Measurements from ENCODE around the gene APP.
"Not testable (repeated sequence)": the region's sequence is repeated elsewhere in the genome, so short reads cannot be mapped to it uniquely, and the experiment has no call there.

Gene APP

DNA sequence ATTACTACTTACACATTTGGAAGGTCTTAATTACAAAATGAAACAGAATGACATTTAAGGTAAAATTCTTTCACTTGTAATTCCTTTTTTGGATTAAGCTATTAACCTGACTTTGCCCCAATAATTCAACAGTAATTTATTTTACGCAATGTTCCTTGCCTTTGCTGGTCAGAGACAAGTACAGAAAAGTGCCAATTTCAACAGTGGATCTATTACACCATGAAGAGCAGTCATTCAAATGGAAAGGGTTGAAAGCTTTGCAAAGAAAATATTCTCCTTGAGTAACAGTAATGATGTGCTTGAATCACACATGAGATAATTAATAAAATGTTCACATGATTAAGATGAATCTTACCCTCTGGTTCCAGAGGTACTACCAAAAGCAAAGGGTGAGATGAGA, 84.7 kb downstream of the APP start:
- Histone ChIP-seq H3K4me3 (ENCODE audit: low read depth, low read length) (no peak overlapping the region), H2AFZ (ENCODE audit: low read length, unreplicated experiment) (no peak overlapping the region), H3K4me1 (ENCODE audit: control insufficient read depth, insufficient read depth, low read length, unreplicated experiment) (peaks cover 3% of the 10 kb centered on the region), H3K36me3 (ENCODE audit: insufficient read depth, low read length) (peaks cover 26% of the 10 kb centered on the region), H3K79me2 (ENCODE audit: control insufficient read depth, insufficient read depth, low read length, unreplicated experiment) (peaks cover 35% of the 10 kb centered on the region), H3K27ac (ENCODE audit: low read depth, low read length) (no peak overlapping the region), H3K27me3 (ENCODE audit: insufficient read depth, low read length) (no peaks in the 10 kb centered on the region)

DNA sequence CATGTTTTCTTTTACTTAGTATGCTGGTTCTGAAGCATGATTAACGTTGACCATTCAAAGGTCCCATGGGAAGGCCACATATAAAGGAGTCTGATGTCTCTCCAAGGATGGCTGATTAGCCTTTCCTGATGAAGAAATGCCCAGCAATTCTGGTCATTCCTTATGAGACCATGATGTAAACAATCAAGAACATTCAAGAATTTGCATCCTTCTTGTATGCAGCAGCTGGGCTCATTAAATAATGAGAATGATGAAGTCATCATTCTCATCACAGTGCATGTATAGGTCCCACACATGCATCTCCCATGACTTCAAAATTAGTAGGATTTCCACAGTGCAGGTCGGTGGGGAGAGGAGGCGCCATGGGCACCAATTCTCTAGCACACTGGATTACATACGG, 85.4 kb downstream of the APP start:
- Histone ChIP-seq H3K4me3 (ENCODE audit: low read depth, low read length) (no peak overlapping the region), H3K27ac (ENCODE audit: low read depth, low read length) (no peak overlapping the region), H3K27me3 (ENCODE audit: insufficient read depth, low read length) (no peaks in the 10 kb centered on the region), H2AFZ (ENCODE audit: low read length, unreplicated experiment) (no peak overlapping the region), H3K79me2 (ENCODE audit: control insufficient read depth, insufficient read depth, low read length, unreplicated experiment) (peaks cover 35% of the 10 kb centered on the region), H3K36me3 (ENCODE audit: insufficient read depth, low read length) (peaks cover 26% of the 10 kb centered on the region), H3K4me1 (ENCODE audit: control insufficient read depth, insufficient read depth, low read length, unreplicated experiment) (no peaks in the 10 kb centered on the region)

DNA sequence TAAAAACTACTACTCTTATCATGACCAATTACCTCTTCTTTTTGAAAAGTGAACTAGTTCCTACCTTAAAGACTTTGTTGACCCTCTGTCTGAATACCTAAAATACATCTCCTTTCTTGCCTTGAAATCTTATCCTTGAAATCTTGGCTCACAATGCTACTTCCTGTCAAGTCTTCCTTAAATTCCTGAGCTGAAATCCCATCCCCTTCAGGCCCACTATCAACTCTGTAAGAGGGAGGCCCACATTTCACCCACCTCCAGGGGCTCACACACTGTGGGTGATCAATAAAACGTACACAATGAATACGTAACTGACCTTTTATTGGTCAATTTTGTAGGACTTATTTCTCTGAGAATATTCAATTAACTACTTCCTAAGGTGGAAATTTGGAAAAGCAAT, 88.0 kb downstream of the APP start:
- H3K79me2 ChIP-seq (ENCODE audit: control insufficient read depth, insufficient read depth, low read length, unreplicated experiment) = peaks cover 43% of the 10 kb centered on the region
- no peaks in the 10 kb centered on the region for H3K4me1 ChIP-seq (ENCODE audit: control insufficient read depth, insufficient read depth, low read length, unreplicated experiment)
- no peak overlapping the region for H3K27ac ChIP-seq (ENCODE audit: low read depth, low read length)
- H3K27me3 ChIP-seq (ENCODE audit: insufficient read depth, low read length) = no peaks in the 10 kb centered on the region
- H3K4me3 ChIP-seq (ENCODE audit: low read depth, low read length) = no peak overlapping the region
- H3K36me3 ChIP-seq (ENCODE audit: insufficient read depth, low read length) = peaks cover 13% of the 10 kb centered on the region; the same call in 1 of the 2 replicates
- no peak overlapping the region for H2AFZ ChIP-seq (ENCODE audit: low read length, unreplicated experiment)

DNA sequence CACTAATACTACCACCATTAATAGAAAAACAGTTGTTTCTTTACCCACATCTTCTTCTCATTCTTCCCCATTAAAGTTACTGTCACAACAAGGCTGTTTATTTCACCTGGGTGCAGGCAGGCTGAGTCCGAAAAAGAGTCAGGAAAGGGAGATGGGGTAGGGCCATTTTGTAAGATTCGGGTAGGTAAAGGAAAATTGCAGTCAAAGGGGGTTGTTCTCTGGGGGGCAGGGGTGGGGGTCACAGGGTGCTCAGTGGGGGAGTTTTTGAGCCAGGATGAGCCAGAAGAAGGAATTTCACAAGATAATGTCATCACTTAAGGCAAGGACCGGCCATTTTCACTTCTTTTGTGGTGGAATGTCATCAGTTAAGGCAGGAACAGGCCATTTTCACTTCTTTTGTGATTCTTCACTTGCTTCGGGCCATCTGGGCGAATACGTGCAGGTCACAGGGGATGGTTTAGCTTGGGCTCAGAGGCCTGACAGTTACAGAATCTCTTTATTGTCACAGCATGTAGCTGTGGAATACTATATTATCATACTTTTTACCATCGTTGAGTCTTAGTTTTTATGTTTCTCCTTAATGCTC, 89.3 kb downstream of the APP start:
- H3K4me3 ChIP-seq (ENCODE audit: low read depth, low read length); H2AFZ ChIP-seq (ENCODE audit: low read length, unreplicated experiment); H3K36me3 ChIP-seq (ENCODE audit: insufficient read depth, low read length); H3K27ac ChIP-seq (ENCODE audit: low read depth, low read length); H3K27me3 ChIP-seq (ENCODE audit: insufficient read depth, low read length); H3K4me1 ChIP-seq (ENCODE audit: control insufficient read depth, insufficient read depth, low read length, unreplicated experiment): not testable (repeated sequence)
- H3K79me2 ChIP-seq (ENCODE audit: control insufficient read depth, insufficient read depth, low read length, unreplicated experiment) = peaks cover 31% of the 10 kb centered on the region

DNA sequence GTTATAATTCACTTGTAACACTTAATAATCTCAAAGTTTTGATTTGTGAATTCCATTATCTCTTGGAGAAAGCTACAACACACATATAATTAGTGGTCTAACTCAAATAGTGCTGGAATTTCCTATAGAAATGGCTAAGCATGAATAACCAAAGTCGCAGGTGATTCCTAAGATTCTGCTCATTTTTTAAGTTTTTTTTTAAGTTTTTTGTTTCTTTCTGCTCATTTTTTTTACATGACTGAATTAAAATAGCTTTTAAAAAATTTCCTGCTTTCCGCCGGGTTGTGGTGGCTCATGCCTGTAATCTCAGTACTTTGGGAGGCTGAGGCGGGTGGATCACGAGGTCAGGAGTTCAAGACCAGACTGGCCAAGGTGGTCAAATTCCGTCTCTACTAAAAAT, 90.4 kb downstream of the APP start:
- Histone ChIP-seq H3K4me3 (ENCODE audit: low read depth, low read length) (no peak overlapping the region), H2AFZ (ENCODE audit: low read length, unreplicated experiment) (no peak overlapping the region), H3K4me1 (ENCODE audit: control insufficient read depth, insufficient read depth, low read length, unreplicated experiment) (no peaks in the 10 kb centered on the region), H3K79me2 (ENCODE audit: control insufficient read depth, insufficient read depth, low read length, unreplicated experiment) (peaks cover 27% of the 10 kb centered on the region), H3K36me3 (ENCODE audit: insufficient read depth, low read length) (0 out of 2 replicates have a peak, but pooled peaks cover 1% of the 10 kb centered on the region), H3K27ac (ENCODE audit: low read depth, low read length) (no peak overlapping the region), H3K27me3 (ENCODE audit: insufficient read depth, low read length) (no peaks in the 10 kb centered on the region)

DNA sequence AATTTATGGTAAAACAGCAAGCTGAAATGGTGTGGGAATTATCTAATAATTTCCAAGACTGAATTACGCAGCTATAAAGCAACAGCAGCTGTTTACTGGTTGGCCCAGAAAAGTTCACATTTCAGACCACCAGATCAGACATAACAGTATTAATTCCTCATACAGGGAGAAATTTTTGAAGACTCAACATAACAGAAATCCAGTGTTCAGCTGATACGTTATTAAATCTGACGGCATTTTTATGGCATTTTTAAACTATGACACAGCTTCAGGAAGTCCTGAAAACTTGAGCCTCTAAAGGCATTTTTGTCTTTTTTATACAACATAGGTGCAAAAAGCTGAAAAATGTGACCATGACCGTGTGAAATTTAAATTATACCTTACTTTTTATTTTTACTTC, 91.2 kb downstream of the APP start:
- no peaks in the 10 kb centered on the region for H3K27me3 ChIP-seq (ENCODE audit: insufficient read depth, low read length)
- H3K36me3 ChIP-seq (ENCODE audit: insufficient read depth, low read length) = no peaks in the 10 kb centered on the region
- no peak overlapping the region for H2AFZ ChIP-seq (ENCODE audit: low read length, unreplicated experiment)
- H3K79me2 ChIP-seq (ENCODE audit: control insufficient read depth, insufficient read depth, low read length, unreplicated experiment) = peaks cover 24% of the 10 kb centered on the region
- H3K4me1 ChIP-seq (ENCODE audit: control insufficient read depth, insufficient read depth, low read length, unreplicated experiment) = no peaks in the 10 kb centered on the region
- no peak overlapping the region for H3K4me3 ChIP-seq (ENCODE audit: low read depth, low read length)
- H3K27ac ChIP-seq (ENCODE audit: low read depth, low read length) = no peak overlapping the region

DNA sequence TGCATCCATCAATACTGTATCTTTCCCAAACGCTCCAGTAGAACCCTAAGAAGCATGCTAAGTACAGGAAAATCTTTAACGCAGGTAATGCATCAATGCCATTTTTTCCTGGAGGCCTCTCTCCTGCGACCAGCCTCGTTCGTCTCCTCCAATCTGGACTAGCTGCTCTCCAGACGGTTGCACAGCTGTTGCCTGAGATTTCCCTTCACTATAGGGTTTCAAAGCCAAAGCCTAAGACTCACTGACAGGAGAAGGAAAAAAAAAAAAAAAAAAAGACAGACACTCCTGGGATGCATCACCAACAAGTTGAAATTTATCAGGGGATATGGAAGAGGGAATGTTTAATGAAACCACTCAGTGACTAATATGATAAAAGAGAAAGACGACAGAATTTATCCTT, 93.0 kb downstream of the APP start:
- no peak overlapping the region for H3K27ac ChIP-seq (ENCODE audit: low read depth, low read length)
- H3K79me2 ChIP-seq (ENCODE audit: control insufficient read depth, insufficient read depth, low read length, unreplicated experiment) = peaks cover 17% of the 10 kb centered on the region
- H3K4me1 ChIP-seq (ENCODE audit: control insufficient read depth, insufficient read depth, low read length, unreplicated experiment) = peaks cover 10% of the 10 kb centered on the region

DNA sequence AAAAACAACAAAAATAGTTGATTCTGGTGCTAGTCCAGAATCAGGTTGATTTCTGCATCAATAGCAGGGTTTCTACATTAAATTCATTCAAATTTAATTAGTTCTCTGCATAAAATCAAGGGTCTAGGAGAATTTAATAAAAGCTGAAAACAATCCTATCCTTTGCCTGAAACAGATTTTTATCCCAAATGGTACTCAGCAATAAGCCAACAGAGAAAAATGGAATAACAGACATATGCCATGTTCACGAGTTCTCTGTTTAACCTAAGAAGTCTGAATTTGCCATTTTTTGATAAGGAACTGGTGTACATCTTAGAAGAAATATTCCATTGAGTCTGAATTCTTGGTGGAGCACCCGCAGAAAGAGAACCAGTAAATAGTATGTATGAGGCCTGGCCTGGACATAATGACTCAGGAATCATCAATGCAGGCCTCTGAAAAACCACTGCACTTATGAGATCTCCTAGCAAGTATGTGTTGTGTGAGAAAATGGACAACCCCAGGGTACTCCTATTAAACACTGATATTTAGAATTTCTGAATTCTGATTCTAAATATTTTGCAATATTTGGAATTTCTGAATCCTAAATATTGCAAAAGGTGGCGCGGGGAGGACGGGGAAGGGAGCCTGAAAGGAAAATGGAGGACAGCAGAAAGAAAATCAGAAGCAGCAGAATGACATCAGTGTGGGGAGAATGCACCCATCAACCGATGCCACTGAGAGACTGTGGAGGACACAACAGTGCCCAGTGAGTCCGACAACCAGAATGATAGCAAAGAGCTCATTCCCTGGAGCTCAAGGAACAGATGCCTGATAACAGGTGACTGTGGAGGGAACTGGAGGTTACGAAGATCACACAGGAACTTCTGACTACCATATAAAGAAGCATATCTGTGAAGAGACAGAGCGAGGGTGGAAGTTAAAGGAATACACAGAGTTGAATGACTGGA, 97.6 kb downstream of the APP start:
- Histone ChIP-seq H3K27ac (ENCODE audit: low read depth, low read length) (no peak overlapping the region), H2AFZ (ENCODE audit: low read length, unreplicated experiment) (no peak overlapping the region), H3K4me1 (ENCODE audit: control insufficient read depth, insufficient read depth, low read length, unreplicated experiment) (peaks cover 38% of the 10 kb centered on the region), H3K4me3 (ENCODE audit: low read depth, low read length) (no peak overlapping the region), H3K79me2 (ENCODE audit: control insufficient read depth, insufficient read depth, low read length, unreplicated experiment) (peaks cover 48% of the 10 kb centered on the region), H3K36me3 (ENCODE audit: insufficient read depth, low read length) (no peaks in the 10 kb centered on the region), H3K27me3 (ENCODE audit: insufficient read depth, low read length) (no peaks in the 10 kb centered on the region)

More for the DNA sequence above, 93.0 kb downstream of the APP start:
- Histone ChIP-seq H3K36me3 (ENCODE audit: insufficient read depth, low read length) (no peaks in the 10 kb centered on the region), H3K4me3 (ENCODE audit: low read depth, low read length) (no peak overlapping the region), H3K27me3 (ENCODE audit: insufficient read depth, low read length) (no peaks in the 10 kb centered on the region), H2AFZ (ENCODE audit: low read length, unreplicated experiment) (no peak overlapping the region)

DNA sequence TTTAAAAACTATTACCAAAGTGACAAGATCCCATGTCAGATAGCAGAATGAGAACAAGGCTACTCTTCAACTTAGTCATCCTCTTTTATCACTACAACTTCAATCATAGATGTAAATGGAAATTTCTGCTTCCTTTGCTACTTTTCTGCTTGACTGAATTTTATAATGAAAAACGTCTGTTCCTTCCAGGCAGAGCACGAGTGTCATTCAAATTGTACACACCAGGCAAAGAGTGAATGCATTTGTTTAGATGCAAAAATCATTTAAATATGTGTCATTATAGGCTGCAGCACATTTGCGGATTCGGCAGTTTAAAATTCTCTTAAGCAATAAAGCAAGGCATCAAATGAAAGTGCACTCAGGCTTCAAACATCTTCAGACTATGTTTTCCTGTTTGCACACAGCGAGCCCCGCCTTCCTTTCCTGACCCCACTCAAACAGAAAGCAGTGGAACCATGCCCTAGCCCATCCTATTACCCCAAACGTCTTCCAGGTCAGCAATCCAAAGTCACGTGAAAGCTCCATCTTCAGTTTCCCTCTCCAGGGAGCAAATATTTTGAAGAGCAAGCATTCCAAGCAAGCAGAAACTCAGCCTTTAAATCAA, 99.6 kb downstream of the APP start:
- peaks cover 38% of the 10 kb centered on the region for H3K4me1 ChIP-seq (ENCODE audit: control insufficient read depth, insufficient read depth, low read length, unreplicated experiment)
- peak overlapping the region; percentile 66 for H3K27ac ChIP-seq (ENCODE audit: low read depth, low read length)
- peak overlapping the region; percentile 76 for H2AFZ ChIP-seq (ENCODE audit: low read length, unreplicated experiment)
- H3K79me2 ChIP-seq (ENCODE audit: control insufficient read depth, insufficient read depth, low read length, unreplicated experiment) = peaks cover 58% of the 10 kb centered on the region
- no peaks in the 10 kb centered on the region for H3K36me3 ChIP-seq (ENCODE audit: insufficient read depth, low read length)
- no peaks in the 10 kb centered on the region for H3K27me3 ChIP-seq (ENCODE audit: insufficient read depth, low read length)
- H3K4me3 ChIP-seq (ENCODE audit: low read depth, low read length) = peak overlapping the region; percentile 70

DNA sequence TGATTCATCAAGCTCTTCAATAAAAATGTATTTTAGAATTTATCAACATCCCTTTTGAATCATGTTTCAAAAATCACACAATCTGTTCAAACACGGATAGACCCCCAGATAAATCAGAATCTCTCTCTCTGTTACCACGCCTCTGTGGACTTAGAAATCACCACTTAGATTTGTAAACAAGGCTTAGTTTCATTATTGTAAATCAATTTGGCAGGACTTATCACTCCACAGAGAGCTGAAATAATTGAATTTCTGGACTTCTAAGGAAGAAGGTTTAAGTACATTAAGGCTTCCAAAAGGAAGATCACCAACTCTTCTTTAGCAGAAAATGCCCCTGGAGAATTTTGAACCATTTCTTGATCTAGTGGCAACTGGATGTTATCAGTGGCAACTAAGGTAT, 100.4 kb downstream of the APP start:
- H3K79me2 ChIP-seq (ENCODE audit: control insufficient read depth, insufficient read depth, low read length, unreplicated experiment) = peaks cover 60% of the 10 kb centered on the region
- no peaks in the 10 kb centered on the region for H3K36me3 ChIP-seq (ENCODE audit: insufficient read depth, low read length)
- H3K27ac ChIP-seq (ENCODE audit: low read depth, low read length) = no peak overlapping the region
- H3K4me1 ChIP-seq (ENCODE audit: control insufficient read depth, insufficient read depth, low read length, unreplicated experiment) = peaks cover 38% of the 10 kb centered on the region
- no peaks in the 10 kb centered on the region for H3K27me3 ChIP-seq (ENCODE audit: insufficient read depth, low read length)
- H2AFZ ChIP-seq (ENCODE audit: low read length, unreplicated experiment) = no peak overlapping the region
- peak overlapping the region; percentile 70; the same call in 1 of the 2 replicates for H3K4me3 ChIP-seq (ENCODE audit: low read depth, low read length)

Data from ACC112 (cell line).